Trophoblast cell (in vitro differentiated cells and primary cell): ENCODE data around the gene KRTAP1-5.

Experiments
- DNase-seq, 2 donors: peaks; one replicate each; pipeline ENCODE4 v3.0.0-alpha.2; 2016
- H2AFZ ChIP-seq: 2 replicates; pipeline ENCODE4 v1.6.1; 2013; ENCODE audit warnings: low read length, moderate library complexity, mild to moderate bottlenecking; ENCODE audit not compliant: insufficient read depth, poor library complexity
- H2AK5ac ChIP-seq: 2 replicates; pipeline ENCODE4 v1.6.1; 2013; ENCODE audit warnings: mild to moderate bottlenecking, low read length
- H2BK120ac ChIP-seq: 2 replicates; pipeline ENCODE4 v1.6.1; 2013; ENCODE audit warnings: low read length, mild to moderate bottlenecking, moderate library complexity; ENCODE audit not compliant: insufficient read depth, poor library complexity
- H2BK12ac ChIP-seq: 2 replicates; pipeline ENCODE4 v1.6.1; 2013; ENCODE audit warnings: mild to moderate bottlenecking, low read length, moderate library complexity
- H2BK5ac ChIP-seq: 2 replicates; pipeline ENCODE4 v1.6.1; 2013; ENCODE audit warnings: low read length, low read depth, moderate library complexity, mild to moderate bottlenecking; ENCODE audit not compliant: poor library complexity
- H3K14ac ChIP-seq: 2 replicates; pipeline ENCODE4 v1.6.1; 2013; ENCODE audit warnings: mild to moderate bottlenecking, low read length
- H3K18ac ChIP-seq: 2 replicates; pipeline ENCODE4 v1.6.1; 2013; ENCODE audit warnings: mild to moderate bottlenecking, low read length
- H3K23ac ChIP-seq: 2 replicates; pipeline ENCODE4 v1.6.1; 2013; ENCODE audit warnings: low read length
- H3K27ac ChIP-seq: 2 replicates; pipeline ENCODE4 v1.5.1; 2013; ENCODE audit warnings: low read depth, mild to moderate bottlenecking, inconsistent platforms, low read length, moderate library complexity
- H3K27me3 ChIP-seq: 2 replicates; pipeline ENCODE4 v1.6.1; 2013; ENCODE audit warnings: inconsistent platforms, mild to moderate bottlenecking, low read length, moderate library complexity; ENCODE audit not compliant: insufficient read depth
- H3K36me3 ChIP-seq, 2 experiments: 1 replicate in 1 of 2; 2 replicates in 1 of 2; pipeline ENCODE4 v1.6.1; 2013; ENCODE audit warnings: low read length in 2 of 2, mild to moderate bottlenecking in 2 of 2, moderate library complexity in 1 of 2; ENCODE audit not compliant: insufficient read depth in 2 of 2, control insufficient read depth in 1 of 2
- H3K4ac ChIP-seq: 2 replicates; pipeline ENCODE4 v1.6.1; 2013; ENCODE audit warnings: low read depth, mild to moderate bottlenecking, low read length, moderate library complexity
- H3K4me1 ChIP-seq, 2 experiments: 1 replicate in 1 of 2; 2 replicates in 1 of 2; pipeline ENCODE4 v1.6.1; 2013; ENCODE audit warnings: low read length in 2 of 2, mild to moderate bottlenecking in 2 of 2, moderate library complexity in 1 of 2; ENCODE audit not compliant: insufficient read depth in 2 of 2, control insufficient read depth in 1 of 2
- H3K4me2 ChIP-seq: 2 replicates; pipeline ENCODE4 v1.6.1; 2013; ENCODE audit warnings: inconsistent platforms, mild to moderate bottlenecking, low read length, moderate library complexity
- H3K4me3 ChIP-seq: 2 replicates; pipeline ENCODE4 v1.5.1; 2013; ENCODE audit warnings: mild to moderate bottlenecking, low read depth, low read length, inconsistent platforms
- H3K79me1 ChIP-seq: one replicate; pipeline ENCODE4 v1.6.1; 2013; ENCODE audit warnings: low read length
- H3K79me2 ChIP-seq: 2 replicates; pipeline ENCODE4 v1.6.1; 2013; ENCODE audit warnings: low read length, mild to moderate bottlenecking; ENCODE audit not compliant: control insufficient read depth, insufficient read depth, poor library complexity
- H3K9ac ChIP-seq: 2 replicates; pipeline ENCODE4 v1.6.1; 2013; ENCODE audit warnings: mild to moderate bottlenecking, low read length
- H3K9me3 ChIP-seq: 2 replicates; pipeline ENCODE4 v1.6.1; 2013; ENCODE audit warnings: low read depth, mild to moderate bottlenecking, control low read depth, inconsistent platforms, low read length; ENCODE audit not compliant: insufficient read depth
- H4K12ac ChIP-seq: 2 replicates; pipeline ENCODE4 v1.6.1; 2013; ENCODE audit warnings: low read depth, mild to moderate bottlenecking, low read length, moderate library complexity
- H4K8ac ChIP-seq: 2 replicates; pipeline ENCODE4 v1.6.1; 2013; ENCODE audit warnings: low read depth, mild to moderate bottlenecking, low read length, moderate library complexity
- H4K91ac ChIP-seq: one replicate; pipeline ENCODE4 v1.6.1; 2013; ENCODE audit warnings: low read depth, mild to moderate bottlenecking, low read length, moderate library complexity
- WGBS: extraction: QIAGEN DNeasy Blood & Tissue Kit; methylation state at CpG from one replicate; pipeline ENCODE4 v1.1.7; 2013; ENCODE audit warnings: missing lambda C conversion rate; ENCODE audit not compliant: insufficient read length, insufficient coverage; ENCODE audit errors: extremely low coverage; 5-methylcytosine and 5-hydroxymethylcytosine counted together

KRTAP1-5 gene

GRCh38 chr17:41020336-41020735 lies 6.7 kb downstream of the KRTAP1-5 start:
- Histone ChIP-seq H2BK12ac (no peak overlapping the region), H3K4me2 (no peak overlapping the region), H3K79me2 (no peaks in the 10 kb centered on the region), H4K91ac (no peak overlapping the region), H3K79me1 (no peaks in the 10 kb centered on the region), H2AFZ (no peak overlapping the region), H3K18ac (no peak overlapping the region), H3K4me1 (no peaks in the 10 kb centered on the region), H3K14ac (no peak overlapping the region), H3K36me3 (no peaks in the 10 kb centered on the region), H4K12ac (no peak overlapping the region), H2BK5ac (no peak overlapping the region), H3K23ac (no peak overlapping the region), H2AK5ac (no peak overlapping the region), H3K9me3 (no peaks in the 10 kb centered on the region), H3K9ac (no peak overlapping the region), H3K4me3 (no peak overlapping the region), H4K8ac (no peak overlapping the region), H3K27me3 (no peaks in the 10 kb centered on the region), H3K4ac (no peak overlapping the region), H2BK120ac (no peak overlapping the region), H3K27ac (no peak overlapping the region)
- no peak for DNase-seq

- Histone ChIP-seq H2AFZ (no peak overlapping the region), H3K4me3 (no peak overlapping the region), H2BK5ac (no peak overlapping the region), H2BK120ac (no peak overlapping the region), H3K18ac (no peak overlapping the region), H3K79me1 (no peaks in the 10 kb centered on the region), H3K14ac (no peak overlapping the region), H3K9ac (no peak overlapping the region), H2BK12ac (no peak overlapping the region), H4K91ac (no peak overlapping the region), H3K27ac (no peak overlapping the region), H2AK5ac (no peak overlapping the region), H3K4me1 (no peaks in the 10 kb centered on the region), H3K27me3 (no peaks in the 10 kb centered on the region), H4K8ac (no peak overlapping the region), H3K4ac (no peak overlapping the region), H3K4me2 (no peak overlapping the region), H4K12ac (no peak overlapping the region), H3K9me3 (no peaks in the 10 kb centered on the region), H3K36me3 (no peaks in the 10 kb centered on the region), H3K23ac (no peak overlapping the region), H3K79me2 (no peaks in the 10 kb centered on the region)
- no CpG with 5 or more reads among the region's 3 CpGs for WGBS
- no peak for DNase-seq
Measured at GRCh38 chr17:41019415-41019814, 7.6 kb downstream of the KRTAP1-5 start.

- no peak overlapping the region for H3K4ac ChIP-seq
- H3K27me3 ChIP-seq: no peaks in the 10 kb centered on the region
- DNase-seq: no peak
- H3K36me3 ChIP-seq: no peaks in the 10 kb centered on the region
- H3K9ac ChIP-seq: no peak overlapping the region
- no peak overlapping the region for H2BK12ac ChIP-seq
- H3K9me3 ChIP-seq: no peaks in the 10 kb centered on the region
- H2AK5ac ChIP-seq: no peak overlapping the region
- H3K18ac ChIP-seq: no peak overlapping the region
- H2BK5ac ChIP-seq: no peak overlapping the region
- H3K23ac ChIP-seq: no peak overlapping the region
- no peak overlapping the region for H3K4me2 ChIP-seq
- no peak overlapping the region for H2AFZ ChIP-seq
- H2BK120ac ChIP-seq: no peak overlapping the region
- no peak overlapping the region for H4K8ac ChIP-seq
- H3K4me3 ChIP-seq: no peak overlapping the region
- H3K27ac ChIP-seq: no peak overlapping the region
- no peaks in the 10 kb centered on the region for H3K4me1 ChIP-seq
- no peaks in the 10 kb centered on the region for H3K79me2 ChIP-seq
- no CpG with 5 or more reads among the region's 3 CpGs for WGBS
- H3K14ac ChIP-seq: no peak overlapping the region
- H3K79me1 ChIP-seq: no peaks in the 10 kb centered on the region
- no peak overlapping the region for H4K91ac ChIP-seq
- H4K12ac ChIP-seq: no peak overlapping the region
Measured at GRCh38 chr17:41018541-41018940, 8.5 kb downstream of the KRTAP1-5 start.

GRCh38 chr17:41016578-41017215 lies 10.3 kb downstream of the KRTAP1-5 start:
- Histone ChIP-seq H3K4ac (no peak overlapping the region), H3K14ac (no peak overlapping the region), H3K79me2 (no peaks in the 10 kb centered on the region), H4K91ac (no peak overlapping the region), H2BK12ac (no peak overlapping the region), H3K27ac (no peak overlapping the region), H3K36me3 (no peaks in the 10 kb centered on the region), H3K18ac (no peak overlapping the region), H3K4me2 (no peak overlapping the region), H2BK5ac (no peak overlapping the region), H2AFZ (no peak overlapping the region), H4K12ac (no peak overlapping the region), H2AK5ac (no peak overlapping the region), H3K27me3 (no peaks in the 10 kb centered on the region), H3K9me3 (no peaks in the 10 kb centered on the region), H3K4me1 (no peaks in the 10 kb centered on the region), H3K9ac (no peak overlapping the region), H3K4me3 (no peak overlapping the region), H4K8ac (no peak overlapping the region), H2BK120ac (no peak overlapping the region), H3K23ac (no peak overlapping the region), H3K79me1 (no peaks in the 10 kb centered on the region)
- no peak for DNase-seq
- no CpG with 5 or more reads among the region's 13 CpGs for WGBS
